ENCODE results near the gene YAP1.

- TF ChIP-seq ZXDB (tag by site-specific recombination; IDR thresholded peaks at IDR 0.05) (no peak), ZNF274 (IDR thresholded peaks at IDR 0.05; ENCODE audit: low read length) (no peak), ZNF274 (tag by site-specific recombination; IDR thresholded peaks at IDR 0.05; ENCODE audit: borderline replicate concordance) (no peak), YY1 (tag by site-specific recombination; IDR thresholded peaks at IDR 0.05) (no peak), CTCF (tag by site-specific recombination; IDR thresholded peaks at IDR 0.05) (no peak), ZNF837 (tag by site-specific recombination; IDR thresholded peaks at IDR 0.05) (no peak), ZNF239 (tag by site-specific recombination; IDR thresholded peaks at IDR 0.05) (no peak), SALL2 (tag by site-specific recombination; IDR thresholded peaks at IDR 0.05; ENCODE audit: borderline replicate concordance) (no peak), ZNF600 (tag by site-specific recombination; IDR thresholded peaks at IDR 0.05) (no peak), ZNF768 (tag by site-specific recombination; IDR thresholded peaks at IDR 0.05) (no peak), ZEB2 (tag by site-specific recombination; IDR thresholded peaks at IDR 0.05) (no peak), REPIN1 (tag by site-specific recombination; IDR thresholded peaks at IDR 0.05; ENCODE audit: low read depth) (no peak), HIC1 (tag by site-specific recombination; IDR thresholded peaks at IDR 0.05) (no peak), KLF9 (tag by site-specific recombination; IDR thresholded peaks at IDR 0.05; ENCODE audit: low read depth) (no peak)
Measured at GRCh38 chr11:102254047-102254446, 143.8 kb downstream of the YAP1 start.

Data from HEK293 (cell line).